MM.1S (cell line): ENCODE data around the gene PACS2.

ENCODE experiments used
- EZH2 ChIP-seq: fragments of 300-600 bp; sonication (generic); optimal IDR thresholded peaks from 2 replicates; pipeline ENCODE3; 2017; ENCODE audit warnings: low read depth, mild to moderate bottlenecking, antibody characterized with exemption, low read length, mixed read lengths
- TF ChIP-seq, protein P1 (sequence below): fragments of 300-600 bp; sonication (generic); IDR thresholded peaks from 2 replicates; pipeline ENCODE4 v1.5.1; 2016; ENCODE audit warnings: antibody characterized with exemption, low read length, mixed read lengths

DNA sequence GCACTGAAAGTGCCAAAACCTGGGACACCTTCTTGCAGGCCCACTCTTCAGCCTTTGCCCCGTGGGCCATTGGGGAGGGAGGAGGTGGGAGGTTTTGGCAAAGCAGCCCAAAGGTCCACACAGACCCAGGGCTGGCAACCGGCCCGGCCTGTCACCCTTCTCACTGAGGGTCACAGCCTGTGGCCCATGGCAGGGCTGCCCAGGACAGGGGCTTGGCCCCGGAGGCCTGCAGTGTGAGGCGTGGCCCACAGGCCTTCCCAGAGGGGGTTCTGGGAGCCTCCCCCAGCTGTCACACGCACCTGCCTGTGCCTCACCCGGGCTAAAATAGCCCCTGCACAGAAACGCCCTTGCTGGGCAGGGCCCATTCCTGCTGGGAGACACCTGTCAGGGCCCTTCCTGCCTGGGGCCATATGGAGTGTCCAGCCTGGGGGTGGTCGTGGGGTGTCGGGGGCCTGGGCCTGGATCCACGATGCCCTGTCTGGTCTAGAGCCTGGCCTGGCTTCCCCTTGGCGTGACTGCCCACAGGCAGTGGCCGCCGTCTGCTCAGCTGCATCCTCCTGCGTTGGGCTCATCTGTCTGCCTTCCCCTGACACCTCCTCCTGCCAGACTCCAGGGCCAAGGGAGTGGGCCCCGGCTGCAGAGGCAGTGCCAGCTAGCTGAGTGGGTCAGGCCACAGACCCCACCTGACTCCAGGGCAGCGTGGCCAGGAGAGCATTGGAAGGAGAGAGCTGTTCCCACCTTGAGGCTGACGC, 19.2 kb downstream of the PACS2 start:
- TF ChIP-seq EZH2 = no peak
- TF ChIP-seq, protein P1, sequence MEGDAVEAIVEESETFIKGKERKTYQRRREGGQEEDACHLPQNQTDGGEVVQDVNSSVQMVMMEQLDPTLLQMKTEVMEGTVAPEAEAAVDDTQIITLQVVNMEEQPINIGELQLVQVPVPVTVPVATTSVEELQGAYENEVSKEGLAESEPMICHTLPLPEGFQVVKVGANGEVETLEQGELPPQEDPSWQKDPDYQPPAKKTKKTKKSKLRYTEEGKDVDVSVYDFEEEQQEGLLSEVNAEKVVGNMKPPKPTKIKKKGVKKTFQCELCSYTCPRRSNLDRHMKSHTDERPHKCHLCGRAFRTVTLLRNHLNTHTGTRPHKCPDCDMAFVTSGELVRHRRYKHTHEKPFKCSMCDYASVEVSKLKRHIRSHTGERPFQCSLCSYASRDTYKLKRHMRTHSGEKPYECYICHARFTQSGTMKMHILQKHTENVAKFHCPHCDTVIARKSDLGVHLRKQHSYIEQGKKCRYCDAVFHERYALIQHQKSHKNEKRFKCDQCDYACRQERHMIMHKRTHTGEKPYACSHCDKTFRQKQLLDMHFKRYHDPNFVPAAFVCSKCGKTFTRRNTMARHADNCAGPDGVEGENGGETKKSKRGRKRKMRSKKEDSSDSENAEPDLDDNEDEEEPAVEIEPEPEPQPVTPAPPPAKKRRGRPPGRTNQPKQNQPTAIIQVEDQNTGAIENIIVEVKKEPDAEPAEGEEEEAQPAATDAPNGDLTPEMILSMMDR = no peak
